ENCODE data around the gene RPS14.
"Not testable (repeated sequence)": the region's sequence is repeated elsewhere in the genome, so short reads cannot be mapped to it uniquely, and the experiment has no call there.

RPS14 gene

DNA sequence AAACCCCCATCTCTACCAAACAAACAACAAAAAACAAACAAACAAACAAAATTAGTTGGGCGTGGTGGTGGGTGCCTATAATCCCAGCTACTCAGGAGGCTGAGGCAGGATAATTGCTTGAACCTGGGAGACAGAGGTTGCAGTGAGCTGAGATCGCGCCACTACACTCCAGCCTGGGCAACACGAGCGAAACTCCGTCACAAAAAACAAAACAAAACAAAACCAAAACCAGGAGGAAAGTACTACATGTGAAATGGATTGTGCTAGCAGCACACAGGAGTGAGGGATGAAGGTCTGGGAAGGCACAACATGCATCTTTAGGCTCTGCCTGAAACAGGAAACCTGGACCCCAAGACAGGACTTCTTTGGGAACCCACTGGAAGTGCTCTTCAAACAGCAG, 27.0 kb upstream of the RPS14 start:
- not testable (repeated sequence) for DNase-seq

DNA sequence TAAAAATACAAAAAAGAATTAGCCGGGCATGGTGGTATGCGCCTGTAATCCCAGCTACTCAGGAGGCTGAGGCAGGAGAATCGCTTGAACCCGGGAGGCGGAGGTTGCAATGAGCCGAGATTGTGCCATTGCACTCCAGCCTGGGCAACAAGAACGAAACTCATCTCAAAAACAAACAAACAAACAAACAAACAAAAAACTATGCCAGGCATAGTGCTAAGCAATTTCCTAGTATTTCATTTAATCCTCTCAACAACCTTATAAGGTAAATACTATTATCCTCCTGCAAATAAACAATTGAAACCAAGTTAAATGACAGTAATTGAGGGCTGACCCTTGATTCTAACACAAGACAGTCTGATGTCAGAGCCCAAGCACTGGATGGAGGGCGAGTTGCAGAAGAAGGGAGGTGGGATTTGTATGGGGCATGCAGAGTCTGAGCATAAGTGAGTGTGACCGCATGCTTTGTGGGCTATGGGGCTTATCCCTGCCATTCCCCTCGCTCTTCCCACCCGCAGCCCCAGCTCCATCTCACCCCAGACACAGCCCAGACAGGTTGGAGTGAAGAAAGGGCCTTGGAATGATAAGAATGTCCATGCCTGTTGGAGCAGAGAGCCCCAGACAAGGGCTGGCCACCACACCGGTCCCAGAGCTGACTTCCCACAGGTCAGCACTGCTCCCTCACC, 24.3 kb upstream of the RPS14 start:
- no peak for DNase-seq

DNA sequence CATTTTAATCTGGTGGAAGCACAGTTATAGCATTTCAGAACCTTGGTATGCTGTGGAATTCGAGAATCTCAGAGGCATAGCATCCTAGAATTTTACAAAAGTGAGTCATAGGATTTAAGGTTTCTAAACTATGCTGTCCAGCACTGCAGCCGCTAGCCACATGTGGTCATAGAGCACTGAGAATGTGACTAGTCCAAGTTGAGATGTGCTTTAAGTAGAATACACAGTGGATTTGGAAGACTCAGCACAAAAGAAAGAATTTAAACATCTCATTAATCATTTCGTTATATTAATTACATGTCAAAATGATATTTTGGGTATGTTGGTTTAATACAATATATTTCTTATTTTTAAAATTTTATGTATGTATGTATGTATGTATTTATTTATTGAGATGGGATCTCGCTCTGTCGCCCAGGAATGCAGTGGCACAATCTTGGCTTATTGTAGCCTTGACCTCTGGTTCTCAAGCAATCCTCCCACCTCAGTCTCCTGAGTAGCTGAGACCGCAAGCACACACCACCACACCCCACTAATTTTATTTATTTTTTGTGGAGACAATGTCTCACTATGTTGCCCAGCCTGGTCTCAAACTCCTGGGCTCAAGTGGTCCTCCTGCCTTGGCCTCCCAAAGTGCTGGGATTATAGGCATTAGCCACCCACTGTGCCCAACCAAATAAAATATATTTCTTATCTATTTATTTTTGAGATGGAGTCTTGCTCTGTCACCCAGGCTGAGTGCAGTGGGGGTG, 20.4 kb upstream of the RPS14 start:
- DNase-seq: no peak

DNA sequence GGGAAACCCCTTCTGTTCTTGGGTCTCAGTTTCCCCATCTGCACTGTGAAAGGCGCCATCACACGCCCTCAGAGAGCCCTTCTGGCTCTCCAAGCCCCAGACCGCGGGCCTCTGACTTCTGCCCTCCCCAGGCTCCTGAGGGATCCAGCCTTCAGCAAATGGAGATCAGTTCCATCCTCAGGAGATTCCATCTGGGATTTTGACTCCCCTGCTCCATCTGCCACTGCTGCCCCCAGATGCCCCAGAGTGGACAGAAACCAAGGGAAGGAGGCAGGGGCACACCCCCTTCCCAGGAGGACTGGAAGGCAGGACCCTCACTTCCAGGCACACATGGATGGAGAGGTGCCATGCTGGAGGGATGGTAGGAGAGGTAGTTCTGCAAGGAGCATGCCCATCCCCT, 18.7 kb upstream of the RPS14 start:
- no peak for DNase-seq

DNA sequence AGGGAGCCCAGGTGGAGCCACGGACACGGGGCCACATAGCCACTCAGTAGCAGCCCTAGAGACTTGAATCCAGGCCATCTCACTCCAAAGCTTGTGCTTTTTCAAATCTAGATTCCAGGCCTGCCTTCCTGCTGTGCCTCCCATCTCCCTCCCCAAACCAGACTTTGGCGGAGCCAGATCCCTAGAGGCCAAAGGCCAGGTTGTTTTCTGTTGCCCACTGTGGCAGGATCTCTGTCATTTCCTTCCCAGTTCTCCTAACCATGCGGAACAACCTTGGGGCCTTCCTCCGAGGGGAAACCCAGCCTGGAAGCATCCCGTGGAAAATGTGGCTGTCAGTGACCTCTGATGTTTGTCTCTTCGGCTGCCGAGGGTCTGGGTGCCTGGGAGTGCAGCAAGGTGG, 16.4 kb upstream of the RPS14 start:
- no peak for DNase-seq

DNA sequence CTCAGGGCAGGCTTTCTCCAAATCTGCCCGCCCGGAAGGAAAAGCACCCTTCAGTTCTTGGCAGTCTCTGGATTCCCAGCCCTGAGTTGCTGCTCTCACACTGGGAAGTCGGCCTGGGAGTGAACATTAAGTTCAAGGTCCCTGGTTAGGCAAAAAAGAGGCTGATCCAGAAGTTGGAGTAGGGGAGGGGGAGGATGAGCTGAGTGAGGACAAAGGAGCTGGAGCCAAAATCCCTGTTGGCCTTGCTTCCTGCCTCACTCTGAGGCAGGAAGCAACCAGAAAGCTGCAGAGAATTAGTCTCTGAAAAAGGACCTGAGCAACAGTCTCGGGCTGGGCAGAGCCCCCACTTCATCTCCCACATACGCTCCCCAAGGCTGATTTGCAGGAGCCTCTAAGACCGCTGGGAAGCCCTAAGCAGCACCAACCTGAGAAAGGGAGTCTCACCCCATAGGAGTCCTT, 15.0 kb upstream of the RPS14 start:
- no peak for DNase-seq

DNA sequence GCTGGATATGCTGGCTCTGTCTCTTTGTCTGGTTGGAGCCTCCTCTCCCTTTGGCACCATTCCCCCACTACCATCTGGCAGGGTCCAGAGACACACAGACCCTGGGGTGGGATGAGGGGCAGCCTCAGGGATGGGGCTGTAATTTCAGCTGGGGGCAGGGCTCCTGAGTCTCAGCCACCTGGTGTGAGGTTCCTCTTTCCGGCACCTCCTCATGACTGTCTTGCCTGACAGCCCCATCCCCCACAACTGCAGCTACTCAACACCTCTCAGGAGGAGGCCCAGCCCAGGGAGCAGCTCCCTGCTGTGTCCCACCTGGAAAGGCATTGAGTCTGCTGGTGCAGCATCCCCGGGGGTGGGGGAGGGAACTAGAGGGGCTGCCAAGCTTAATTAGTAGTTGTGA, 11.7 kb upstream of the RPS14 start:
- DNase-seq: no peak

DNA sequence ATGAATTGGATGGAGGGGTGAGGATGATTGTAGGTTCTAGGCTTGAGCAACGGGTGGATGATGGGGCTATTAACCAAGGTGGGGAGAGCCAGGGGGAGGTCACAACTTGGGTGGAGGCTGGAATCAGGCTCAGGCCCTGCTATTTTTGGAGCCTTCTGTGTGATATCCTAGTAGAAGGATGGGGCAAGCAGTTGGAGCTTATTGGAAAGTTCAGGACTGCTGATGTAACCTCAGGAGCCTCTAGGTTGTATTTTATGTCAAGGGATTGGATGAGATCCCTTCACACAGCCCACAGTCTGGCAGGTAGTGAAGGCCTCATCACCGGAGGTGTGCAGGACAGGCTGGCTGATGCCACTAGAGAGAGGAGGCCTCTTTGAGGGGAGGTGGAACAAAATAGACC, 11.2 kb upstream of the RPS14 start:
- DNase-seq: no peak

DNA sequence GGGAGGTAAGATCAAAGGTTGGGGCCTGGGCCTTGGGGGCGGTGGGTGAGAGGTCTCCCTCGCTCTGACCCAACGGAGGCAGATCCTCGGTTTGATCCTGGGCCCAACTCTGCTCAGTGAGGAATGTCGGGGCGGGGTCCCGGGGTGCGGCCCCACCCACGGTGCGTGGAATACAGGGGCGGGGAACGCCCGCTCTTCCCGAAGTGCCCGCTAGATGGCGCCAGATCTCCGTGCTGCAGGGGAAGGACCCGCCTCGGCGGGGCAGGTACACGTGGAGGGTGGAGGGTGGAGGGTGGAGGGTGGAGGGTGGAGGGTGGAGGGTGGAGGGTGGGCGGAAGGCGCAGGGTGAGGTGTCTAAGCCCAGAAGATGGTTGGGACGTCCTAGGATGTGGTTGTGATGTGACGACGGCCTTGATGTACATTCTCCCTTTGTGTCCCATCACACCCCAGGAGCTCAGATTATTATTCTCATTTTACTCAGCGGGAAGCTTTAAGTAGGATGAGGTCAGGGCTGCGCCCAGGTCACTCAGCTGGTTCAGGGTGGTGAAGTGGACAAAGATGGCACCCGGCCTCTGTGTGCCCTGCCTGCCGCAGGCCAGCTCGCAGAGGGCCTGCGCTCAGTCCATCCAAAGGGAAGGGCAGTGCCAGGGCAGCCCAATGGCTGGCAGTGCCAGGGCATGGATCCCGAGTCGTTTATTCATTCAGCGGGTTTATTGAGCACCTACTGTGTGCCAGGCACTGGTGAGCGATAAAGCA, 9.4 kb upstream of the RPS14 start:
- DNase-seq: no peak

DNA sequence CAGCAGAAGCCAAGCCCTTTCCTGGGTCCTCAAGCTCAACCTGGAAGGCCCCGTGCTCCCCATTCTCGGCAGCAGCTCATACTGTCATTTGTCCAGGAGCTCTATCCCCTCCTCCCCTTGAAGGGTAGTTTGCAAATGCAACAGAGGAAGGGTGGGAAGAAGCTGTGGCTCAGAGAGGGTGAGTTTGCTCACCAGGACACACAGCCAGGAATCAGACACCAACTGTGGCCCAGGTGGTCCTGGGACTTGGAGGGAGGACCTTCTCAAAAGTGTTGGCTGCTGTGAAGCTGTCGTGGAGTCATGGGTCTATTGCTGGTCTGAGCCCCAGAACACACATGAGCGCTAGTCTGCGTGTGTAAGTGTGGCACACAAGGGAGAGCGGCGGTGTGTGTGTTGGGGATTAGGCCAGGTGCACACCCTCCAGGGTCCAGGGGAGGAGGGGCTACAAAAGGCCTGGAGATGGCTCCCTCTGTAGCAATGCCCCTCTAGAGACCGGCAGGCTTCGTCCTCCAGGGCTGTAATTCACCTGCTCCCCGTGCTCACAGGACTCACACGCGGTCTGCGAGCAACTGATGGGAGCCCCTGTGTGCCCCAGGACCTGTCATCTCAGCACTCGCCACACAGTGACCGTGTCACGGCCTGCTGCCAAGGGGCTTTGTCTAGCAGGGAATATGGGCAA, 8.2 kb upstream of the RPS14 start:
- DNase-seq: no peak

DNA sequence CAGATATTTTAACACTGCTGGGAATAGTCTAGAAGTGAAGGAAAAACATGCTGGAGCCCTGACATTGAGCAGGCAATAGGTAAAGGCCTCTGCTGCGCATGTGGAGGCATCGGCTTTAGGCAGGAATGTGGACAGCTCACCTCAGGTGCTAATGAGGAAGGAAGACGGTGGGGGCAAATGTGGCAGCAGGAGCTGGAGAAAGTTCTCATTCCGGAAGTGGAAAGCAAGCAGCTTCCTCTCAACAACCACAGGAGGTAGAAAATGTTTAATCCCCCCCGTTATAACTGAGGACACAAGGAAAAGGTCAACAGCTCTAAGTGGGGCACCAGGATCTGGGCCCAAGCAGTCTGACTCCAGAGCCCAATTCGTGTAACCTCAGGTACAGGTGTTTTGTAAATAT, 7.6 kb upstream of the RPS14 start:
- DNase-seq: no peak

DNA sequence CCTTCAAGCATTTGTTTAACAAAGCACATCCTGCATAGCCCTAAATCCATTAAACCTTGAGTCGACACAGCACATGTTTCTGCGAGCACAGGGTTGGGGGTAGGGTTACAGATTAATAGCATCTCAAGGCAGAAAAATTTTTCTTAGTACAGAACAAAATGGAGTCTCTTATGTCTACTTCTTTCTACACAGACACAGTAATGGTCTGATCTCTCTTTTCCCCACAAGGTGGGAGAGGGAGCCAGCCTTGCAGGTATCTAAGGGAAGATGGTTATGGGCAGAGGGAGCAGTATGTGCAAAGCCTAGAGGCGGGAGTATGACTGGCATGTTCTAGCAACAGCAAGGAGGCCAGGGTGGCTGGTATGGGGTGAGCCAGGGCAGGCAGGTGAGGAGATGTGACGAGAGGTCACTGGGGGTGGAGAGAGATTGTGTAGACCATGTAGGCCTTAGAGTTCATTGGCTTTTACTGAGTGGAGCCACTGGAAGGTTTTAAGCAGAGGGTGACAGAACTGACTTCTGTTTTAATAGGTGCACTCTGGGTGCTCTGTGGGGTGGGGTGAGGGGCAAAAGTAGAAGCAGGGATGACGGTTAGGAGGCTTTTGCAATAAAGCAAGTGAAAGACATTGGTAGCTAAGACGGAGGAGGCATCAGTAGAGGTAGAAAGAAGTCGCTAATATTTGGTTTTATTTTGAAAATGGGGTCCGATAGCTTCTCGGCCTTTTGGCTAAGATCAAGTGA, 5.1 kb upstream of the RPS14 start:
- DNase-seq: no peak

DNA sequence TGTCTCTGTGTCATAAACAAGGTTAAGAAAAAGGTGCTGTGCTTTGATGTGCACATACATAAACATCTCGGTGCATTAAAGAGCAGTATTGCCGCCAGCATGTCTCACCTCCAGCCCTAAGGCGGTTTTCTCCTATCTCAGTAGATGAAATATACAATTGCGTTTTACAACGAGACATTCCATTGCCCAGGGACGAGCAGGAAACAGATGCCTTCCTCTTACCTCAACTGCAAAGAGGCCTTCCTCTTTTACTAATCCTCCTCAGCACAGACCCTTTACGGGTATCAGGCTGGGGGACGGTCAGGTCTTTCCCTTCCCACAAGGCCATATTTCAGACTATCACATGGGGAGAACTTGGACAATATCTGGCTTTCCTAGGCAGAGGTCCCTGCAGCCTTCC, 4.5 kb upstream of the RPS14 start:
- not testable (repeated sequence) for DNase-seq

DNA sequence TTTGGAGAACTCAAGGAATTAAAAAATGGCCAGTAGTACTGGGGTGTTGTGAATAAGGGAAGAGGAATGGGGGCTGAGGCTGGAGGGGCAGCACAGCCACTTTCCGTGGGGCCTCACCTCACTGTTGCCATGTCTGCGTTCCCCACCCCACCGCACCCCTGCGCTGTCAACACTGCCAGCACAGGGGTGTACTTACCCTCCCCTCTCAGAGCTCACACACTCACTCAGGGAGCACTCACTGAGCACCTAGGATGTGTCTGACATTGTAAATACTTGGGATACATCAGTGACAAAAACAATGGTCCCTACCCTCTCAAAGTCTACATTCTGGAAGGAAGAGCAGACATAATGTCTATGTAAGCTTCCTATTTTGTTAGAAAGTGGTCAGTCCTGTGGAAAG, 3.4 kb upstream of the RPS14 start:
- no peak for DNase-seq

DNA sequence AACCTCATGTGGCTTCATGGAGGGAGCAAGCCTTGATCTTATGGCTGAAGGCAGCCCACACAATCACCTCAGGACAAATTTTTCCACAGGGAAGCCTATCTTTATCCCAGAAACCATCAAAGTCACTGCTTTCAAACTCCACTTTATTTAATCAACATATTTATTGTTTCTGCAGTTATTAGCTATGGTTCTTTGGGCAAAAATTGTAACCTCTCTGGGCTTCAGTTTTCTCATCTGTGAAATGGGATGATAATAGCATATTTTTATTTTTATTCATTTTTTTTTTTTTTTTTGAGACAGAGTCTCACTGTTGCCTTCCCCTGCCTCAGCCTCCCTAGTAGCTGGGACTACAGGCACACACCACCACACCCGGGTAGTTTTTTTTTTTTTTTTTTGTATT, 2.1 kb upstream of the RPS14 start:
- no peak for DNase-seq

DNA sequence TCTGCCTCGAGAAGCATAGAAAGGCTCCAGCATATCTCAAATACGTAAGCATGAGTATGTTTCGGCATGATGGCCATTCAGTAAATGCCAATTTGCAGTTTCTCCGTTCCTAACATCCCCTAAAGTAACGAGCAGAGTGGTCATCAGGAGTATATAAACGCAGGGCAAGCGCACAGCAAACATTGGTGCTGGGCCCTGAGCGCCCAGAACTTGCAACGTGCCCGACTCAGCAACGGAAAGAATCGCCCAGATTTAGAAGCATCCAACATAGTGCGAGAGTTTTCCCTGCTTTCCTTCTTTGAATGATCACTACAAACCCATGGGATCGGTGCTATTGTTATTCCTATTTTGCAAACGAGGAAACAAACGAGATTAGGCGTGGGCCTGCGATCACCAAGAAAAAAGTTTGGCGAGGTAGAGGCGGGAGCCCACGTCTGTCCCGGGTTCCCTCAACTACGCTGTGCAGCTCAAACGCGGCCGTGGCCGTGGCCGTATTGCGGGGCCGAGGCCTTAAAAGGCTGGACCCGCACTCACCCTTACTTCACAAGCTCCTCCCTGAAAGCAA, 505 bp downstream of the RPS14 start:
- DNase-seq: no peak

DNA sequence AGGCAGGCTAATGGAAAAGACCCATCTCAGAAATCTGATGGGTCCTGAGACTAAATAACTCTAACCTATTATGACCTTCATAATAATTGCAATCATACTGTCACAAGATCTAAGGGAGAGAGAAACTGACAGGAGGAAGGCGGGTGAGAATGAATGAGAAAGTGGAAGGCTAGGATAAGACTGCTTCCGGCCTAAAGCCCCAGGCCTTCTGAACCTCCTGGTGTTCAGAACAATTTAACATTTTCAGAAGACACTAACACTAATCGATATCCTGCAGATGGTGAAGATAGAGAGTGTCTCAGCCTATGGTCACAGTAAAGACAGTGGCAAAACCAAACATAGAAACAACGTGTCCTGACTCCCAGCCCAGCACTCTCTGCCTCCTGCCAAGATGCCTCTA, 1.2 kb downstream of the RPS14 start:
- DNase-seq: no peak

DNA sequence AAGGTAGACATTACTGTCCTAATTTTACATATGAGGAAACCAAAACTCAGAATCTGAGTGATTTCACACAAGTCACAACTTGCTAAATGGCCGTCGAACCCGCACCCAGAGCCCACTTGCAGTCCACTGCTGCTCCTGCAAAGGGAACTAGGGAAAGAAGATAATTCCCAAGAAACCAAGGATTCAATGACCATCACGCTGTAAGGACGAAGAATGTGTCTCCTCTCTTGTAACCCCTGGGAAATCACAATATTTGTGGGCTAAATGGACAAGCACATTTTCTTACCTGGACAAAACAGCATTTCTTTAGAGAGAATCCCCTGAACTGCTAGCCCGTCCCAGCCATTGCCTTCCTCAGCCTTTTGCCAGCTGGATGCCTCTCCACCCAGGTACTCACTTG, 2.4 kb downstream of the RPS14 start:
- DNase-seq: no peak

DNA sequence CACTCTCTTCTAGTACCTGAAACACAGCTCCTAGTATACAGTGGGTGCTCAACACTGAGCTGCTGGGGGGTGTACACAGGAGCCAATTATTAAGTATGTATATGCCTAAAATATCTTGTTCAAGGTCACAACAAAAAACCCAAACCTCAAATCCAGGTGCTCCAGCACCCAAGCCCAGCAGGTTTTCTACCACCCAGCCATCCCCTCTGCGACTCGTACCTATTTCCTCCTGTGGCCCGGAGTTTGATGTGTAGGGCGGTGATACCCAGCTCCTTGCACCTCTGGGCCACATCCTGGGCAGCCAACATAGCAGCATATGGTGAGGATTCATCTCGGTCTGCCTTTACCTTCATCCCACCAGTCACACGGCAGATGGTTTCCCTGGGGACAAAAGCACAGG, 3.0 kb downstream of the RPS14 start:
- DNase-seq: no peak

DNA sequence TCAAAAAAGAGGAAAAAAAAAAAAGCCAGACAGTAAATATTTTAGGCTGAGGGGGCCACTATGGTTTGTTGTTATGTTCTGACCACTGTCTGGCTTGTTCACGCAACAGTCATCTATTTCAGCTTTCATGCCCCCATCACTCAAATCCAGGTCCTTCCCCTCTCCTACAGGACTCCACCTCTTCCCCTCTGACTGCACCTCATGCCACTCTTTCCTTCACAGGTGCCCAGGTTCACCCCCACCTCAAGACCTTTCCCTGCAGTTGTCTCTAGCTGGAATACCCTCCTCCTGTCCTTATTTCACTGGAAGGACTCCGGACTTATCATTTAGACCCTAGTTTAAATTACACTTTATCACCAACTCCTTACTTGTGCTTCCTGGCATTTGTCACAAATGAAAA, 3.5 kb downstream of the RPS14 start:
- no peak for DNase-seq

DNA sequence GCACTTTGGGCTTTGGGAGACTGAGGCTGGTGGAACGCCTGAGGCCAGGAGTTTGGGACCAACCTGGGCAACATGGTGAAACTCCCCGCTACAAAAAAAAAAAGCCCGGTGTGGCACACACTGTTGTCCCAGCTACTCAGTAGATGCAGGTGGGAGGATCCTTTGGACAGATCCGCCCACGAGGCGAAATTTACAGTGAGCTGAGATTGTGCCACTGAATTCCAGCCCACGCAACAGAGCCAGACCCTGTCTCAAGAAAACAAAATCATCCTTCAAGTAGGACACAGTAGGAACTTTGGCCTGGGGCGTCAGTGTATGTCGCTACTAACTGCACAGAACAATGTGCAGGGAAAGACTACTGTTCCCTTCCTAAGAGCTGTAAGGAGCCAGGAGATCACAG, 4.8 kb downstream of the RPS14 start:
- no peak for DNase-seq

All from cerebellar nuclear complex (tissue), 1 donor.